Activated CD4-positive, alpha-beta T cell treated with anti-CD3 and anti-CD28 coated beads, Interleukin-10, Interleukin-2, amounts not matched to agents 100 ng/mL and 50 ng/mL, durations not matched to agents 16 hours and 8 hours (primary cell): ENCODE results near the gene KRTAP10-4.
"Not testable (repeated sequence)": the region's sequence is repeated elsewhere in the genome, so short reads cannot be mapped to it uniquely, and the experiment has no call there.

Experiments
- DNase-seq: peaks from one replicate; pipeline ENCODE4 v3.0.0-alpha.2; 2020

KRTAP10-4 gene

DNA sequence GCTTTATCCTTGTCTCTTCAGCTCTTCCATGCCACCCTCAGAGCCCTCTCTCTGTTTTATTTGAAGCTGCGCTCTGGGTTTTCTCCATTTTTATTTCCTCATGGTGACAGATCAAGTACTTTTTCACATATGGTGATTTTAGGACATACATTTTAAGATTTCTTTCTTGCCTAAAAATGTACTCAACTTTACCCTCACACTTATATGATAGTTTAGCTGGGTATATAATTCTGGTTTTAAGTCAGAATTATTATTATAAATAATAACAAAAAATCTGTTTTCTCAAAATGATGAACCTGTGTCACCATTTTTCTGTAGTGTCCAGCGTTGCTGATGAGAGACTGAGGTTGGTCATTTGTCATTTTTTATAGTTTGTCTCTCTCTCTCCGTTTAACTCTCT lies 7.6 kb downstream of the KRTAP10-4 start:
- DNase-seq: no peak

DNA sequence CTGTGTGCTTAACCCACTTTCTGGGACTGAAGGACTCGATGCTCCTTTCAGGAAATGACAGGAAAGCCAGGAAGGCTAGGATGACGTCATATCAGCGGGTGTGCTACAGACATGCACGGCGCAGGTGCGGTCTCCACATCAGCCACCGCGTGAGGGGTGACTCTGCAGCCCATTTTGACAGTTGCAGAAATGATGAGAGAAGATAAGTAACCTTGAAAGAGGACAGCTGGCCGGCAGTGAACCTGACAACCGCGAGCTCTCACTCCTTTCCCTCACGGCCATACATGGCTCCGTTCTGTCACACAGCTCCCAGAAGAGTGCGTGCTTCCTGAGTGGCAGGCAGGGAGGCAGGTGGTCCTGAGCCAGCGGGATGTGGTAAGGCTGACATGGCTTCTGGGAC lies 8.5 kb downstream of the KRTAP10-4 start:
- DNase-seq: no peak

DNA sequence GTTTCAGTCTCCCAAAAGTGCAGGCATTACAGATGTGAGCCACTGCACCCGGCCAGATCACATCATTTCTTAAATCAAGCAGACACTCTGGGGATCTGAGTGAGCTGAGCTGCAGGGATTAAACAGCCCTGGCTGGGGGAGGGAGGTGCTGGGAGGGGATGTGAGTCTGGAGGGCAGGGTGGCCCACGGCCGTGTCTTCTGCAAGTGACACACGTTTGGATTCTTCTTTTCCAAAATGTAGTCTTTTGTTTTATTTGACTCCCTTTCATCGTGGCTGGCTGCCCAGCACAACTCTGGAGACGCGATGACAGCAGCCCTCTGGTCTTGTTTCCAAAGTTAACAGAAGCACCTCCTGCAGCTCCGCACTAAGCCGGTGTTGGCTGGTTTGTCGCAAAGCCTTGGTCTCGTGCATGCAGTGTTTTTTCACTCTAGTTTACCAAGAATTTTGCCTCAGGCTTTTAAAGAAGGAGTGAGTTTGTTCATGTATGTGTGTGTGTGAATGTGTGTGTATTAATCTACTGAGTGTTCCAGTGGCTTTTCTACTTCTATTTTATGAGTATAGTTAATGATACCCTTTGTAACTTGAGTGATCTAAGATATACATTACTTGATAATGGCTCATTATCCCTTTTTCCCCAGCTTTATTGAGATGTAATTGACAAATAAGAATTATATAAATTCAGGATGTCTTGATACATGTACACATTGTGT lies 9.7 kb downstream of the KRTAP10-4 start:
- no peak for DNase-seq

DNA sequence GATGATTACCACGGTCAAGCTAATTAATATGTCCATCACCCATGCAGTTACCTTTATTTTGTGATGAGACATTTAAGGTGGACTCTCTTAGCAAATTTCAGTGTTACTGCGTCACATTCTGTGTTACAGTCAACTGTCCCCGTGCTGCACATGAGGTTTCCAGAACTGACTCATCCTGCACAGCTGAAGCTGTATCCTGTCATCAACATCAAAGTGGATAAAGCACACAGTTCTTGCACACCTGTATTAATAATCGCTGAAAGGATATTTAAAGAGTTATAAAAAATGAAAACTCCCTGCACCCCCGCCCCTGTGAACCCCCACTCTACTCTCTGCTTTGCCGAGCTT lies 10.2 kb downstream of the KRTAP10-4 start:
- DNase-seq: peak; percentile 49

DNA sequence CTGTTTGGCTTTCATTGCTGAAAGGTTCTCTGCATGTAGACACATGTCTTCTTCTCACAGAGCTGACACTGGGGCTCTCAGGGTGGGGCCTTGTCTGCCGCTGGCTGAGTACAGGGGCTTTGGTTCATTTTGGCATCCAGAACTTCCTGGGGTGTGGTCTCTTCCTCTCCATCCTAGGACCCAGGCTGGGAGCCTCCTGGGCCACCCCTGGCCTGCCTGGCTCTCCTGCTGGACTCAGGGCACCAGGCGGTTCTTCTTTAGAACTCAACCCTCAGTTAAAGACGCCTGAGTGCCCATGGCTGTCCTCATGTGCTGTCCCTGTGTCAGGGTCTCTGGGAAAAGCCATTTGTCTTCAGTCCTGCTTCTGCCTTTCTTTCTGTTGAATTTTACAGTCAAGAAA lies 12.4 kb downstream of the KRTAP10-4 start:
- no peak for DNase-seq

DNA sequence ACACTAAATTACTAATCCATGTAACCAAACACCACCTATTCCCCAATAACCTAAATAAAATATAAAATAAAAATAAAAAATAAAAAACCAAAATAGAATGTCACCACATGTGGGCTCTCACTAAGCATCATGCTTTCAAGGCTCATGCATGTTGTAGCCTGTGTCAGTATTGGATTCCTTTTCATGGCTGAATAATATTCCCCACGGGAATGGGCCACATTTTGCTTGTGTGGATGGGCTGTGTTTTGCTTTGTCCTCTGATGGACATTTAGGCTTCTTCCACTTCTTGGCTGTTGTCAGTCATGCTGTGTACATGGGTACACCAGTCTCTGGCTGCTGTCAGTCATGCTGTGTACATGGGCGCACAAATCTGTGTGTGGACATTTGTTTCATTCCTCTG lies 15.6 kb downstream of the KRTAP10-4 start:
- no peak for DNase-seq

DNA sequence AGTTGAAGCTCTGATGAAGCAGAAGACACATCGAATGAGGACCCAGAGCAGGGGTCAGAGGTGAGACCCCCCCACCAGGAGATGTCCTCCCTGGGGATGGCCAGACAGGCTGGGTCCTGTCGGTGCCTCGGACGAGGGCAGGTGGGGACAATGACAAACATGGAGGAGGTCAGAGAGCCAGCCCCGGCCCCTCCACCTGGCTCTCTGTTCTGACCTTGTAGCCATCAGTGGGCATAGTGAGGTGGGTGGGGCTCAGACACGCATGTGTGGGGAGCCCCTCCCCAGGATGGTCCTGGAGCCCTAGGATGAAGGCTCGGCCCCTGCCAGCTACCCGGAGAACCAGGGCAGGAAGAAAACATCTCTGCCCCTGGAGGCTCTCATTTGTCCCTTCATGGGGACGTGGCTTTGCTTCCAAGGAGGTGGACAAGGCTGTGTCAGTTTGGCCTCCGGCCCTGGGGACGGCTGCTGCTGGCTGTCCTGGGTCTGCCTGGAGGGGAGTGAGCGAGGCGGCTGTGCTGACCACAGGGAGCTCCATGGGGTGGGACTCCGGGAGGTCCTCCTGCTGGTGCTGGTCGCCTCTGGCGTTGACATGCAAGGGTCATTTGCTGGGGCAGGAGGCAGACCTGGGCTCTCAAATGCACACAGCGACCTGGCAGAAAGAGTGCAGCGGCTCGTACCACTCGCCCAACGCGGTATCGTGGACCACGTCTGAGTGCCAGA lies 16.2 kb downstream of the KRTAP10-4 start:
- no peak for DNase-seq

DNA sequence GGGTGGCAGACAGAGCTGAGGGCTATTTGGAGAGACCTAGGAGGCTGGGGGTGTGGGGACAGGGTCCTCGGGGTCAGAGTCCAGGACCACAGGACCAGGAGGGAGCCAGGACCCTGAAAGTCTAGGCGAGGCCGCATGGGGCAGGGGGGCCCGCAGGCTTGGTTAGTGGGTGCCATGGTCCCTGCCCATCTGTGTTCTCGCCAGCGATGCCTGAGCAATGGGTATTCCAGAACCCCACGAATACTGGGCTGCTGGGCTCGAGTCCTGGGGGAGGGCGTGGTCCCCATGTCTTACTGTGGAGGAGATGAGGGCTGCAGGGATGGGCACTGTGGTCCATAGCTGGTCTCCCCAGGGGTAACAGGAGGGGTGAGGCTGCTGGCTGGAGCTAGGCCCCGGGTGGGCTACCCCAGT lies 16.8 kb downstream of the KRTAP10-4 start:
- DNase-seq: no peak

DNA sequence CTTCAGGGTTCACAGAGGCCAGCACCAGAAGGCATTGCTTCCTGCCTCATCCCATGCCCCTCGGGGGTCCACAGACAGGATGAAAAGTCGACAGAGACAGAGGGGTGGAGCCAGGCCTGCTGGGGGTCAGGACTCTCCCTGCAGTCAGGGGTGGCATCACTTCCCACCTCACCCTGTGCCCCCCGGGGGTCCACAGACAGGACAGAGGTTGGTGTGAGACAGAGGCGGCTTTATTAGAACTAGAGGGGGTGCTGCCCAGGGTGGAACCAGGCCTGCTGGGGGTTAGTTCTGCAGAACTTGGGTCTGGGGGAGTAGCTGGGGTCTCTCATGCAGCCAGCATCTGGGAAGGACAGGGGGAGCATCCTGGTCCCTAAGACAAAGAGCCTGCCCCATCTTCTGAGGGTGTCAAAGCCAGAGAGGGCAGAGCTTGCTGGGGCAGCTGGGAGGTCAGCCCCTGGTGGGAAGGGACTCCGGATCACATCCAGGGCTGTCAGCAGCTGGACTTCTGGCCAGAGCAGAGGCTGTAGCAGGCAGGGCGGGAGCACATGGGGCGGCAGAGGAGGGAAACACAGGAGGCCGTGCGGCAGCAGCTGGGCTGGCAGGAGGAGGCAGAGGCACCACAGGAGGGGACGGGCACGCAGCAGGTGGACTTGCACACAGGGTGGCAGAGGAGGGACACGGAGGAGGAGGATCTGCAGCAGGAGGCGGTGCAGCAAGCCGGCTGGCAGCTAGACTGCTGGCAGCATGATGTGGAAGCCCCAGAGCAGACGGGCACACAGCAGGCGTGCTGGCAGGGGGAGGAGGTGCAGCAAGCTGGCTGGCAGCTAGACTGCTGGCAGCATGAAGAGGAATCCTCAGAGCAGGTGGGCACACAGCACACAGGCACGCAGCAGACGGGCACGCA lies 17.6 kb downstream of the KRTAP10-4 start:
- DNase-seq: not testable (repeated sequence)

DNA sequence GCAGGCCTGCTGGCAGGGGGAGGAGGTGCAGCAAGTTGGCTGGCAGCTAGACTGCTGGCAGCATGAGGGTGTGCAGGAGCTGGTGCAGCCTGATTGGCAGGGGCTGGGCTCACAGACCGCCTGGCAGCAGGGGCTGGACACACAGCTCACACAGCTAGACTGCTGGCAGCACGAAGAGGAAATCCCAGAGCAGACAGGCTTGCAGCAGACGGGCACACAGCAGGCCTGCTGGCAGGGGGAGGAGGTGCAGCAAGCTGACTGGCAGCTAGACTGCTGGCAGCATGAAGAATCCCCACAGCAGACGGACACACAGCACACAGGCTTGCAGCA lies 18.2 kb downstream of the KRTAP10-4 start:
- not testable (repeated sequence) for DNase-seq

DNA sequence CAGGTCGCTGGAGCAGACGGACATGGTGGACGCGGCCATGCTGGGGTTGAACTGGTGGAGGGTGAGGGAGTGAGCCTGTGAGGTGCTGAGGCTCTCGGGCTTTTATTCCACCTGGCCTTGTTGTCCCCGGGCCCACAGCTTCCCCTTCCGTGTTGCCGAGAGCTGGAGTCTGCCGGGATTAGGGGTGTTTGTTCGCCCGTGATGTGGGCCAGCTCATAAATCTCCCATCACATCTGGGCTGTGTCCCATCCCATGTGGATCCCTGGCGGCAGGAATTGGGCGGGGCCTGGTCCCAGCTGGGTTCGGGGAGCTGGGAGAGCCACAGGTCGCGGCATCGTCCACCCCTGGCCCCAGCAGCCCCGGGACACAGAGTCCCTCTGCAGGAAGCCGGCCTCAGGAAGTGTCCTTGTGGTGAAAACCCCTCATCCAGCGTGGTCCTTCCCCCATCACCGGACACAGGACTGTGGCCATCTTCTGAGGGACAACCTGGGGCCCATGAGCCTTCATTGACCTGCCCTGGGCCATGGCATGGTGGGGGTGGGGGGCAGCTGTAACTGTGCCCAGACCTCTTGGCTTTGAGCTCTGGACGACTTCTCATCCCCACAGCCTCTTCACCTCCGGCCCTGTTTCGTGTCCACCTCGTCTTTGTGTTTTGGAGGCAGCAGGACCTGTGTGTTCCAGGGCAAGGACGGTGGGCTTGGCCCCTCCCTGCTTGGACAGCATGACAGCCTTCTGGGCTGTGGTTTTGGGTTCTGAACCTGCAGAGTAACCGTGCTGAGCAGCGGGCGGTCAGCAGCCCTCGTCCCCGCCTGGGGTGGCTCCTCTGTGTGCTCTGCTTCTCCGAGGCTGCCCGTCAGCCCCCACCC lies 19.1 kb downstream of the KRTAP10-4 start, which contains the start of gene KRTAP10-6:
TSS of gene KRTAP10-6 (minus strand) at position 60 of the 866 bp plus-strand sequence. CDS start at position 39, 21 bp downstream.
- no peak for DNase-seq

DNA sequence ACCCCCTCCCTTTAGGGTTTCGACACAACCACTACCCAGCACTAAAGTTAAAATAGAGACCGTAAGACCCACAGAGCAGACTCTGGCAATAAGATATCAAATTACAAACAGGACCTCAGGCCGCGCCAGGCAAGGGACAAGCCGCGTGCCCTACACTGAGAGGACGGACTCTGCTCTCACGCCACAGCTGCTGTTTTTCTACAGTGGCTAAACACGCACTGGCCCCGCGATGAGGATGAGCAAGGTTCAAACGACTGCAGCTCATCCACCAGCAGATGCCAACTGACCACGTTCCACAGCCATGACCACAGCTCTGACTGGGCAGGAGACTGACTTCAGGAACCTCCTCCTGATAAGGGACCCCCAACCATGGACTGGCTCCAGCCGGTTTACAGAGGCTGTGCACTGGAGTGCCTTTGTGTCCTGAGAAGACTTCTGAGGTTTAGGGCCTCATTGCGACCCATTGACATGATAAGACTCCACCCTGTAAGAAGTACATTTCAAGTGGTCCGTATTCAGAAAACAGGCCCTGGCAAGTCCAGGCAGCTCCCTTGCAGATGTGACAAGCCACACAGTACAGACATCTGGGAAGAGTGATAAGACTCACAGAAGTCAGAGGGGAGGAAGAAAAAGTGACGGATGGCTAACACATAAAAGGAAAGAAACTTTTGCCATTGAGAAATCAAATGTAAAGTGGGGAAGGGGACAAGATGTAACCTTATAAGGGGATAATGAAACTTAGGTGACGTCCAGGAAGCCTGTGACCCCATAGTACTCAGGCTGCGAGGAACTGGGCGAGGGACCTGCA lies 20.3 kb downstream of the KRTAP10-4 start:
- no peak for DNase-seq

DNA sequence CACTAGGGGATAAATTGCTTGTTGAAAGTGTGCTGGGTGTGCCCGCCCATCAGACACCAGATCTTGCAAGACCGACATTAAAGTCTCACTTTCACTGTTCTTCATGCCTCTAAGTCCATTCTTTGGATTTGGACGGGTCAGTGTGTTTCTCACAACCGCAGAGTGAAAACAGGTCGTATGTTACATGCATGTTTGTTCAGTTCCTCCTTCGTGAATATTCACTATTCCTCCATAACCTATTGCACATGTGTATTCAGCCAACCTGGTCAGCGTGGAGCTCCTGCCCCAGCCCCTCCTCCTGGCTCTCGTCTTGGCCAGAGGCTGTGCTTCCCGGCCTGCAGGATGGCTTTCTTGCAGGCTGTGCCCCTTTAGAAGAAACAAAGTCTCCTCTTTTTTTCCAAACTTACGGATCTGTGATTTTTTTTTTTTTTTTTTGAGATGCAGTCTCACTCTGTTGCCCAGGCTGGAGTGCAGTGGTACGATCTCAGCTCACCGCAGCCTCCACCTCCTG lies 20.9 kb downstream of the KRTAP10-4 start:
- no peak for DNase-seq

DNA sequence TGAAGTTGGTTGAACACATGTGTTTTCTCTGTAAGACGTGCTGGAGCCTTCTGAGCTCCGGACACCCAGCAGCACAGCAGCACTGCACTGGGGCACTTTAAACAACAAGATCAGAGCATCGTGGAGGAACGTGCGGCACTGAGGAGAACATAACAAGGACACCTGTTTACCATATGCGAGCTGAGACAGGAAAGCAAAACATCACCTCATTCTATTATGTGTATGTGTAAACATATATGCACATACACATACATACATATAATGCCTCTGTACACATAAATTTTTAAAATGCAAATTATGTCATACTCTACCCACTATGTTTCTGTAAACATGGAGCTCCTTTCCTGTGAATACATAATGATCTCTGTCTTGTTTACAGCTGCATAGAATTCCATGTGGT lies 22.0 kb downstream of the KRTAP10-4 start:
- DNase-seq: no peak

DNA sequence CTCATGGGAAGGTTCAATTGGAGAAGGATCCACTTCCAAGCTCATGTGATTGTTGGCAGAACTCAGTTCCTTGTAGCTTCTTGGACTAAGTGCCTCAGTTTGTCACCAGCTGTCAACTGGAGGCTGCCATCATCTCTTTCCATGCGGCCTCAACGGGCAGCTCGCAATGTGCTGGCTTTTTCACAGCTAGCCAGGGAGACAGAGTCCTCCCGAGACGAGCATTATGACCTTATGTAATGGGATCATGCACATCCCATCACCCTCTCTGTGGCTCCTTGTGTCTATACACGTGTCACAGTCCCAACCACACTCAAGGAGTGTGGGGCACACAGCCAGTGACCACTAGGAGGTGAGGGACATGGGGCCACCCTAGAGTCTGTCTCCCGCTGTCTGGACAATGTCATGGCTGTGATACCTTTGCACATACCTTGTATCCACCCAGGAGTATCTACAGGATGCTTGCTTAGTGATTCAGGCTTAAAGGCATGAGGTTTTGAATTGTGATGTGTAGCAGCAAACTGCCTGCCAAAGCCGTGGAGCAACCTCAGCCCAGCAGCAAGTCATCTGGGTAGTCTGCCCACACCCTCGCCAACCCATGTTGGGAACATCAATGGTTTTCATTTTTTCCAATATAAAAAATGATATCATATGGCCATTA lies 22.7 kb downstream of the KRTAP10-4 start:
- DNase-seq: no peak

DNA sequence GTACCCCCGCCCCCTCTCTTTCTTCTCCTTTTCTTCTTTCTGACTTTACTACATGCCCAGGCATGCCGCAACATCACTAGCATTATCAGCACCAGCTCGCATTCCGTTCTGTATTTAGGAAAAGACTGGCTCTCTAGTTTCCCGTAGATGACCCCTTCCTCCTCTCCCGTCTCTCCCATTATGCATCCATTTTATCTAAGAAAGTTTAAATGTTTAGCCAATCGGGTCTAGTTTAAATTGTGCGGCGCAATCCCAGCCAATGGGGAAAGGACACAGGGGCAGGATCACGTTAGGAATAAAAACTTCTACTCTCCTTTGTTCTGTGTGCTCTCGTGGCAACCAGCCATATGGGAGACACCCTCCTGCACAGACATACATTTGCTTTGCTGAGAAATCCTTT lies 24.5 kb downstream of the KRTAP10-4 start:
- DNase-seq: no peak

DNA sequence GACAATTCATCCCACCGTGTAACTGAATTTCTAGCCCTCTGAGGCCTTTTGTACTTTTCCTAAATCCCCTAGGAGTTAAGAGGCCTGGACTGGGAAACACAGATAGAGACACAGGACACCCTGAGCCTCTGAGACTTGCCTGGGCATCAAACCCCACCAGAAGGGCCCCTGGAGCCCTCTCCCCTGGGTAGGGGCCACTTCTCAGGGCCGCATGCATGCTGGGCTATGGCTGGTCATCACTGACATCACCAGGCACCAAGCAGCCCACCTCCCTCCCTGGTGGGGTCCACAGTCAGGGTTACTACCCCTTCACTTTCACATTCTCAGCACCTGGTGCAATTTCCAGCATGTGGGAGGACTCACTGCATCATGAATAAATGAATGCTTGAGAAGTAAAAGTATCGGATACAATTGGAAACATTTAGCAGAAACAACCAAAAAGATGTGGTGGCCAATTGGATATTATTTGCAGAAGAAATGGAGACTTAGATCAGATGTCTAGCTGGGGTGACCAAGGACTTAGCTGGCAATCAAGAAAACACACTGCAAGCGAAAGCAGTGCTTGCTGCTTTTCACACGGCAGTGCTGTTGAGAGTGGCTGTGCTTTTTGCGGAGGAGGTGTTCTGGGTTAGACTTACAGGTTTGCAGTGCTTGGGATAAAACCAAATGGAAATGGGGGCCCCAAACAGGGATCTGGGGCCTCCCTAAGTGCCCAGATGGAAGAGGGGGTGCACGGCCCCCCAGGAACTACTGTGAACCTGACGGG lies 25.9 kb downstream of the KRTAP10-4 start:
- no peak for DNase-seq

DNA sequence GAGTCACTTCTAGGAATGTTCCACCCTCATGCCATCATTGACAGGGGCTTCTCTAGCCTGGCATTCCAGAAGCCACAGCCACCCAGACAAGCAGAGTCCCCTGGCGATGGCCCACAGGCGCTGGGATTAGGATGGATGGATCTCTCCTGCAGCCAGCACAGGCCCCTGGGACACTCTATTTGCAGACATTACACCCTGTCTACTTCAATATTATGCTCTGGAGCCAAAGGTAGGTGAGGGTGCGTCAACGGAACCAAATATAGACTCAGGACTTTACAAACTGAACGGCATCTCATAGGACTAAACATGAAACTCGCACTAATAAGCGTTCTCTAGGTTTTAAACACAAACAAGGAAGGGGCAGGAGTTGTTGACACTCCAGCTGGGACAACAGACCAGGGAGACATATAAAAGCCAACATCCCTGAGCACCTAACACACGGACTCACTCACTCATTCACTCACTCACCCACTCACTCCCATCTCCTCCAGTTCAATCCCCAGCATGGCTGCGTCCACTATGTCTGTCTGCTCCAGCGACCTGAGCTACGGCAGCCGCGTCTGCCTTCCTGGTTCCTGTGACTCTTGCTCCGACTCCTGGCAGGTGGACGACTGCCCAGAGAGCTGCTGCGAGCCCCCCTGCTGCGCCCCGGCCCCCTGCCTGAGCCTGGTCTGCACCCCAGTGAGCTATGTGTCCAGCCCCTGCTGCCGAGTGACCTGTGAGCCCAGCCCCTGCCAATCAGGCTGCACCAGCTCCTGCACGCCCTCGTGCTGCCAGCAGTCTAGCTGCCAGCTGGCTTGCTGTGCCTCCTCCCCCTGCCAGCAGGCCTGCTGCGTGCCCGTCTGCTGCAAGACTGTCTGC lies 26.8 kb downstream of the KRTAP10-4 start, which contains the start of gene KRTAP10-7:
TSS of gene KRTAP10-7 (plus strand) at position 480 of the 861 bp plus-strand sequence. CDS start at position 505, 25 bp downstream.
- DNase-seq: not testable (repeated sequence)

DNA sequence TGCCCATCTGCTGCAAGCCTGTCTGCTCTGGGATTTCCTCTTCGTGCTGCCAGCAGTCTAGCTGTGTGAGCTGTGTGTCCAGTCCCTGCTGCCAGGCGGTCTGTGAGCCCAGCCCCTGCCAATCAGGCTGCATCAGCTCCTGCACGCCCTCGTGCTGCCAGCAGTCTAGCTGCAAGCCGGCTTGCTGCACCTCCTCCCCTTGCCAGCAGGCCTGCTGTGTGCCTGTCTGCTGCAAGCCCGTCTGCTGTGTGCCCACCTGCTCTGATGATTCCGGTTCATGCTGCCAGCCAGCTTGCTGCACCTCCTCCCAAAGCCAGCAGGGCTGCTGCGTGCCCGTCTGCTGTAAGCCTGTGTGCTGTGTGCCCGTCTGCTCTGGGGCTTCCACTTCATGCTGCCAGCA lies 27.6 kb downstream of the KRTAP10-4 start:
- not testable (repeated sequence) for DNase-seq
